Right atrium auricular region (tissue), 2 donors: ENCODE measurements around the gene GJA9. TPM values are rescaled to one million over a fixed set of nuclear protein-coding genes. Genes with fewer than 3 reads are reported as not detected.

ENCODE experiments used
- DNase-seq: peaks from one replicate; pipeline ENCODE4 v3.0.0-alpha.2; 2019; ENCODE audit warnings: low spot score
- H3K27ac ChIP-seq, 2 donors: fragments of 200-600 bp; sonication (generic); 1 replicate in 1 of 2; 2 replicates in 1 of 2; pipeline ENCODE4 v1.5.1; 2016 to 2019
- H3K27me3 ChIP-seq, 2 donors: fragments of 200-600 bp; sonication (generic); one replicate each; pipeline versions ENCODE4 v1.5.1 to v1.6.0; 2017 to 2019
- H3K36me3 ChIP-seq: fragments of 200-600 bp; sonication (generic); one replicate; pipeline ENCODE4 v1.5.1; 2016
- H3K4me1 ChIP-seq, 2 donors: fragments of 200-600 bp; sonication (generic); one replicate each; pipeline versions ENCODE4 v1.5.1 to v1.6.0; 2017 to 2019
- H3K4me3 ChIP-seq, 2 donors: fragments of 200-600 bp; sonication (generic); 1 replicate in 1 of 2; 2 replicates in 1 of 2; pipeline ENCODE4 v1.5.1; 2017 to 2019; ENCODE audit warnings: mild to moderate bottlenecking in 1 of 2, moderate library complexity in 1 of 2
- H3K9me3 ChIP-seq, 2 donors: fragments of 200-600 bp; sonication (generic); one replicate each; pipeline ENCODE4 v1.5.1; 2019
- total RNA-seq, 2 donors: library from RNA; depleted of rRNA; stranded (reverse); fragments of >200 nt; gene quantifications; one replicate each; pipeline ENCODE4 v1.1.0, GENCODE V29; 2016
- TF ChIP-seq, protein P1 (sequence below), 2 donors: fragments of 200-600 bp; sonication (generic); IDR thresholded peaks; one replicate each; pipeline ENCODE4 v1.5.1; 2019; ENCODE audit warnings: antibody characterized with exemption in 2 of 2

Gene GJA9
- total RNA-seq, 2 donors from 2014 or later: not detected

GRCh38 chr1:38908821-38909220 lies 27.4 kb upstream of the GJA9 start:
- no peaks in the 10 kb centered on the region for H3K27me3 ChIP-seq
- H3K4me1 ChIP-seq: no peaks in the 10 kb centered on the region
- H3K27ac ChIP-seq: no peak overlapping the region
- H3K9me3 ChIP-seq: peaks cover 0 to 10% of the 10 kb centered on the region in 2 donors
- H3K4me3 ChIP-seq: no peak overlapping the region
- no peaks in the 10 kb centered on the region for H3K36me3 ChIP-seq
- no peak for DNase-seq
- TF ChIP-seq, protein P1, sequence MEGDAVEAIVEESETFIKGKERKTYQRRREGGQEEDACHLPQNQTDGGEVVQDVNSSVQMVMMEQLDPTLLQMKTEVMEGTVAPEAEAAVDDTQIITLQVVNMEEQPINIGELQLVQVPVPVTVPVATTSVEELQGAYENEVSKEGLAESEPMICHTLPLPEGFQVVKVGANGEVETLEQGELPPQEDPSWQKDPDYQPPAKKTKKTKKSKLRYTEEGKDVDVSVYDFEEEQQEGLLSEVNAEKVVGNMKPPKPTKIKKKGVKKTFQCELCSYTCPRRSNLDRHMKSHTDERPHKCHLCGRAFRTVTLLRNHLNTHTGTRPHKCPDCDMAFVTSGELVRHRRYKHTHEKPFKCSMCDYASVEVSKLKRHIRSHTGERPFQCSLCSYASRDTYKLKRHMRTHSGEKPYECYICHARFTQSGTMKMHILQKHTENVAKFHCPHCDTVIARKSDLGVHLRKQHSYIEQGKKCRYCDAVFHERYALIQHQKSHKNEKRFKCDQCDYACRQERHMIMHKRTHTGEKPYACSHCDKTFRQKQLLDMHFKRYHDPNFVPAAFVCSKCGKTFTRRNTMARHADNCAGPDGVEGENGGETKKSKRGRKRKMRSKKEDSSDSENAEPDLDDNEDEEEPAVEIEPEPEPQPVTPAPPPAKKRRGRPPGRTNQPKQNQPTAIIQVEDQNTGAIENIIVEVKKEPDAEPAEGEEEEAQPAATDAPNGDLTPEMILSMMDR (IDR thresholded peaks at IDR 0.05): no peak

DNA sequence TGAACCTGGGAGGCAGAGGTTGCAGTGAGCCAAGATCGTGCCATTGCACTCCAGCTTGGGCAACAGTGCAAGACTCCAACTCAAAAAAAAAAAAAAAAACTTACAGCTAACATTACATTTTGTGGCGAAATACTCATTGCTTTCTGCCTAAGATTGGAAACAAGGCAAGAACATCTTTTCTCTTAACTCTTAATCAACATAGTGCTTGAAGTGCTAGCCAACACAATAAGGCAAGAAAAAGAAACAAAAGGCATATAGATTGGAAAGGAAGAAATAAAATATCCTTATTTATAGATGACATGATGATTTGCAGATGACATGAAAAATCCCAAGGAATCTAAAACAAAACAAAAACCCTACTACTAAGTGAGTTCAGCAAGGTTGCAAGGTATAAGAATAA lies 24.6 kb upstream of the GJA9 start:
- Histone ChIP-seq H3K9me3 (peaks cover 0 to 10% of the 10 kb centered on the region in 2 donors), H3K4me1 (no peaks in the 10 kb centered on the region), H3K36me3 (no peaks in the 10 kb centered on the region), H3K27me3 (no peaks in the 10 kb centered on the region), H3K4me3 (no peak overlapping the region), H3K27ac (no peak overlapping the region)
- TF ChIP-seq, protein P1 (IDR thresholded peaks at IDR 0.05): no peak
- DNase-seq: no peak

DNA sequence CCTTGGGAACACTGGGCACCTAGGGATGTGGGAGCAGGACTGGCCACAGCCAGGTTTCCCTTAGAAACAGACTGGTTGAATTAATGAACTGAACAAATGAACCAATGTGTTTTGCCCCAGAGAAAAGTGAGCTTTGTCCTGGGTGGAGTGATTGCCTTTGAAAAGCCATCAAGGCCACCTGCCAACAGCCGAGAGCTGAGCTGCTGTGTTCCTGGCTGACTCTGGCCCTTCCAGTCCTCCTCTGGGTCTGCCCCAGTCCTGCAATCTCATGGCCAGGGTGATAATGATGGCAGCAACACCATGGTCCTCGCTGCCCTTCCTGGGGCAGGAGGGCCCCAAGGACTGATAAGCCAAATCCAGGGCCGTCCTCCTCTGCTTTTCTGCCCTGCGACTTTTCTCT lies 18.2 kb upstream of the GJA9 start:
- DNase-seq: no peak
- H3K27ac ChIP-seq: no peak overlapping the region
- H3K9me3 ChIP-seq: no peaks in the 10 kb centered on the region
- H3K4me1 ChIP-seq: peaks cover 0 to 6% of the 10 kb centered on the region in 2 donors
- TF ChIP-seq, protein P1 (IDR thresholded peaks at IDR 0.05): no peak
- no peaks in the 10 kb centered on the region for H3K27me3 ChIP-seq
- no peak overlapping the region for H3K4me3 ChIP-seq
- no peaks in the 10 kb centered on the region for H3K36me3 ChIP-seq

DNA sequence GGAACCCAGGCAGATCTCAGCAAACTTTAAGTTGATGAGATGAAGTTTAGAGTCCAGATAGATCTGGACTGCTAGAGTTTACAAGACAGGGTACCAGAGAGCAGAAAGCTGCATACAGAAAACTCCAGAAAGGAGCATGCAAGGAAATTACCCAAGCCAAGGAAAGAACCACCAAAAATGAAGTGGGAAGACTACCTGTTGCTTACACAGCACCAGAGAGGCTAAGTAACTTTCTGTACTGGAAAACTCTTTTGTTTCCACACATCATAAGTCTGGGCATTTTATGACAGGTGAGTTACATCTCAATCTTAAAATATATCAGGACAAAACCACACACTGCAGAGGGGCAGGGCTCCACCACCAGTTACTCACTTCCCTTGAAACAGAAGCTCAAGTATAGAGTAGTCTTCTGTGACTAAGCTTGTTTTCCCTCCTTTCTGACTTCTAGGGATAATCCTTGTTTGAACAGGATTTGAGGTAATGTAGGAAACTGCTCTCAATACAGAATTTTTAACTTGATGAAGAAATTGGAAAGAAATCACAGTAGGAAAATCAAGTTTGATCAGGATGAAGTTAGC lies 17.4 kb upstream of the GJA9 start:
- no peaks in the 10 kb centered on the region for H3K27me3 ChIP-seq
- no peak for DNase-seq
- H3K4me1 ChIP-seq: peaks cover 0 to 6% of the 10 kb centered on the region in 2 donors
- no peaks in the 10 kb centered on the region for H3K36me3 ChIP-seq
- TF ChIP-seq, protein P1 (IDR thresholded peaks at IDR 0.05): no peak
- H3K4me3 ChIP-seq: no peak overlapping the region
- no peaks in the 10 kb centered on the region for H3K9me3 ChIP-seq
- no peak overlapping the region for H3K27ac ChIP-seq

- TF ChIP-seq, protein P1 (IDR thresholded peaks at IDR 0.05): no peak
- no peak for DNase-seq
- Histone ChIP-seq H3K4me1 (peaks cover 0 to 6% of the 10 kb centered on the region in 2 donors), H3K9me3 (no peaks in the 10 kb centered on the region), H3K27ac (no peak overlapping the region), H3K36me3 (no peaks in the 10 kb centered on the region), H3K27me3 (no peaks in the 10 kb centered on the region), H3K4me3 (no peak overlapping the region)
Observed at GRCh38 chr1:38896169-38896568, 14.8 kb upstream of the GJA9 start.

DNA sequence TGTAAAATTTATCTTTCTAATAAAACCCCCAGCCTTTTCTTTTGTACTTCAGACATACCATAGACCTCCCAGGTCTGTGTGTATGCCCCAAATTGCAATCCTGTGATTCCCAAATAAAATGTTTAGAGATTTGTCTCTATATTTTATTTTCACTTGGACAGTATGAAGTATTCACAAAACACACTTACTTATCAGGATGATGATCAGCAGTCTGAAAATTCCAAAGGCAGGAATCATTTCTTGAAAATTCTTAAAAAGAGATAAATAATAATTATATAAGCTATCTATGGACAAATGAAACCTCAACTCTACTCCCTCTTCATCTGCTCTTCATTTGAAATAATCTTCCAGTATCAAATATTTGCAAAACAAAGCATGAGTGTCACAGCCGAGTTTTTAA lies 11.6 kb upstream of the GJA9 start:
- H3K27me3 ChIP-seq: no peaks in the 10 kb centered on the region
- no peaks in the 10 kb centered on the region for H3K4me1 ChIP-seq
- H3K27ac ChIP-seq: no peak overlapping the region
- no peak overlapping the region for H3K4me3 ChIP-seq
- DNase-seq: no peak
- no peaks in the 10 kb centered on the region for H3K9me3 ChIP-seq
- H3K36me3 ChIP-seq: no peaks in the 10 kb centered on the region
- TF ChIP-seq, protein P1 (IDR thresholded peaks at IDR 0.05): no peak
